AG08395 (cell line): ENCODE results near the gene HYKK.
"Not testable (repeated sequence)": the region's sequence is repeated elsewhere in the genome, so short reads cannot be mapped to it uniquely, and the experiment has no call there.

Experiments
- DNase-seq: peaks from one replicate; pipeline ENCODE4 v3.0.0; 2012; ENCODE audit warnings: mixed read lengths, low spot score

Gene HYKK

GRCh38 chr15:78540141-78540870, 32.9 kb downstream of the HYKK start, which contains the start of gene PSMA4:
TSS of gene PSMA4 (plus strand) at chr15:78540444. CDS start at chr15:78541928, 1,484 bp downstream.
- peak; percentile 98 for DNase-seq

GRCh38 chr15:78540871-78541743, 33.7 kb downstream of the HYKK start:
- no peak for DNase-seq

GRCh38 chr15:78541744-78542034, 34.3 kb downstream of the HYKK start:
- DNase-seq = no peak

- no peak for DNase-seq
Observed at GRCh38 chr15:78542647-78543046, 35.3 kb downstream of the HYKK start.

GRCh38 chr15:78550194-78550593, 42.8 kb downstream of the HYKK start:
- DNase-seq = no peak

- DNase-seq = no peak
Observed at GRCh38 chr15:78550815-78551214, 43.4 kb downstream of the HYKK start.

GRCh38 chr15:78551902-78552301, 44.5 kb downstream of the HYKK start:
- DNase-seq = no peak

- DNase-seq = no peak
Observed at GRCh38 chr15:78552597-78552996, 45.2 kb downstream of the HYKK start.

- not testable (repeated sequence) for DNase-seq
Observed at GRCh38 chr15:78560201-78560600, 52.8 kb downstream of the HYKK start.

- no peak for DNase-seq
Observed at GRCh38 chr15:78561490-78561889, 54.1 kb downstream of the HYKK start.

GRCh38 chr15:78563092-78563491, 55.7 kb downstream of the HYKK start:
- no peak for DNase-seq

- no peak for DNase-seq
Observed at GRCh38 chr15:78564743-78565096, 57.3 kb downstream of the HYKK start.

GRCh38 chr15:78565097-78565950, 57.9 kb downstream of the HYKK start, which contains the start of gene CHRNA5:
TSS of gene CHRNA5 (plus strand) at chr15:78565520. CDS start at chr15:78565720, 200 bp downstream.
- peak; percentile 76 for DNase-seq

- peak; percentile 21 for DNase-seq
Observed at GRCh38 chr15:78565951-78566774, 58.8 kb downstream of the HYKK start.

GRCh38 chr15:78567531-78567930, 60.2 kb downstream of the HYKK start:
- no peak for DNase-seq

GRCh38 chr15:78570710-78571109, 63.3 kb downstream of the HYKK start:
- DNase-seq = no peak

GRCh38 chr15:78571382-78571781, 64.0 kb downstream of the HYKK start:
- DNase-seq = no peak

GRCh38 chr15:78573416-78573815, 66.0 kb downstream of the HYKK start:
- no peak for DNase-seq

- DNase-seq = no peak
Observed at GRCh38 chr15:78574944-78575343, 67.6 kb downstream of the HYKK start.
